CD1c-positive myeloid dendritic cell (primary cell): ENCODE data around the gene ZFPM1.
"Not testable (repeated sequence)": the region's sequence is repeated elsewhere in the genome, so short reads cannot be mapped to it uniquely, and the experiment has no call there.

Experiments
- DNase-seq: peaks from one replicate; pipeline ENCODE4 v3.0.0-alpha.2; 2016; ENCODE audit errors: extremely low spot score

ZFPM1 gene

DNA sequence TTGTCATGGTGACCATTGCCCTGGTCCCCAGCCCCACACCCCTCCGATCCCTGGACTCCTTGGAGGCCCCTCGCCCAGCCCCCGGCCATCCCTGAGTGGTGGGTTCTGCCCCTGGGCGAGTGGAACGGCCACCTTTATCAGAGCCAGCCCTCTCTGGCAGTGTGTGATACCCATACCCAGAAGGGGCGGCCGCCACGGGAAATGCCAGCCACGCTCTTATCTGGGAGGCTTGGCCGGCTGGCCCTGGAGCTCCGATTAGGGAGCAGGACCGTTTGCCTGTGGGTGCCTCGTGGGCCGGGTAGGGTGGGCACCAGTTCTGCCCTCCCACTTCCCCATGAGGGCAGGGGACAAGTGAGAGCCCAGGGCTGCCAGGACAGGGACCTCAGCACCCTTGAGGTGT is 58.8 kb downstream of the ZFPM1 start:
- DNase-seq = no peak

GRCh38 chr16:88512728-88513696 is 59.9 kb downstream of the ZFPM1 start:
- no peak for DNase-seq

- DNase-seq = no peak
Observed at GRCh38 chr16:88514070-88514469, 61.0 kb downstream of the ZFPM1 start.

DNA sequence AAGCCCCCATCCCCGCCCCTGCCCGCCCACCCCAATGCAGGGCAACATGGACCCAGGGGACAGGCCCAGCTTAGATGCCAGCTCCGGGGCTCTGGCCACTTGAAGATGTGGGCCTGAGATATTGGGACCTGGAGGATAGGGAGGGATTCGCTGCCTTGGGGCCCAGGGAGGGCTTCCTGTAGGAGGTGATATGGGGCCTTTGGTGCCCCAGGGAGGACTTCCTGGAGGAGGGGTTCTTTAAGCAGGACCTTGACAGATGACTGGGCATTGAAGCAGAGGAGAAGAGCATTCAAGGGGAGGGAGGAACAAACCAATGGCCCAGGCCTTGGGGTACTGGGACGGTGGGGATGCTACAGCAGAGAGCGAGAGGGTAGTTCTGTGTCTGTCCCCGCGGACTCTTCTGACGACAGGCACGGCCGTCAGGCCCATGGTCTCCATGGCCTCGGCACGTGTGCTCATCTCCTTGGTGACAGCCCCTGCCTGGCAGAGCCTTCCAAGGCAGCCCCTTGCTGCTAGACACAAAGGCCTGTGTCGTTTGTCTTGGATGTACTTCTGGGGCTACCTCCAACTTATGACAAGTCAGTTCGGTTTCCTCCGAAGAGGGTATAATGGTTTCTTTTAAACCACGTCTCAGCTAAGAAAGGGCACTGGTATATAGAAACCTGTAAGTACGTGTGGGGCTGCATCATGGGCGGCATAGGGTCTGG is 61.6 kb downstream of the ZFPM1 start:
- no peak for DNase-seq

- no peak for DNase-seq
Observed at GRCh38 chr16:88515371-88515770, 62.3 kb downstream of the ZFPM1 start.

DNA sequence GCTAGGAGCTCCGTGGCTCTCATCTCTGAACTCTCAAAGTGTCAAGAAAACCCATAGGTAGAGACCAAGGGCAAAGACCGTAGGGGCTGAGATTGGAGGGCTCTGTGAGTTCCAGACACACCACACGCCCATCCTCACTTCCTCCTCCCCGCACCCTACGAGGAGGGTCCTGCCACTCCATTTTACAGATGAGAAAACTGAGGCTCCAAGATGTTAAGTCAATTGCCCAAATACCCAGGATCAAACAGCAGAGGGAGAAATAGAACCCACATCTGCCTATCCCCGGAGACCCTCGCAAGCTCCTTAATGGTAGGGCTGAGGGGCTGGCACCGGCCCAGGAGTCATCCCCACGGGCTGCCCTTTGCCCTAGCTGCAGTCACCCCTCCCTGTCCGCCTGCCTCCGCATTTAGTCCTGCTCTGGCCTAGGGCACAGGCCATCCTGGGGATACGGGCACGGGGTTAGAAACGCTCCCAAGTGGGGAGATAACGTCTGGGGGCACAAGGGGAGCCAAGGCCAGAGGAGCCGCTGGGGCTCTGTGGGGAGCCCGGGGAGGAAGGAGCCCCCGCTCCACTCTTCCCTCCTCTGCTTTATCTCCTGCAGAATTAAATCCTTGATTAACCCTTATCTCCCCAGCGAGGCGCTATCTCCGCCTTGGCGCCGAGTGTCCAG is 63.0 kb downstream of the ZFPM1 start:
- DNase-seq = no peak

GRCh38 chr16:88516601-88517061 is 63.6 kb downstream of the ZFPM1 start:
- no peak for DNase-seq

GRCh38 chr16:88517208-88517774 is 64.2 kb downstream of the ZFPM1 start:
- not testable (repeated sequence) for DNase-seq

- not testable (repeated sequence) for DNase-seq
Observed at GRCh38 chr16:88518411-88519111, 65.5 kb downstream of the ZFPM1 start.

DNA sequence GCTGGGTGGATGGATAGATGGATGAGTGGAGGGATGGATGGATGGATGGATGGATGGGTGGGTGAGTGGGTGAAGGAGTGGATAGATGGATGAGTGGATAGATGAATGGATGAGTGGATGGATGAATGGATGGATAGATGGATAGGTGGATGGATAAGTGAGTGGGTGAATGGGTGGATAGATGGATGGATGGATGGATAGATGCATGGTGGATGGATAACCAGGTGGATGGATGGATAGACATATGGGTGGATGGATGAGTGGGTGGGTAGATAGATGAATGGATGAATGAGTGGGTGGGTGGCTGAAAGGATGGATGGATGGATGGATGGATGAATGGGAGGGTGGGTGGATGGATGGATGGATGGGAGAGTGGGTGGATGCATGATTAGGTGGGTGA is 66.2 kb downstream of the ZFPM1 start:
- DNase-seq = no peak

GRCh38 chr16:88519938-88520653 is 67.0 kb downstream of the ZFPM1 start:
- no peak for DNase-seq

DNA sequence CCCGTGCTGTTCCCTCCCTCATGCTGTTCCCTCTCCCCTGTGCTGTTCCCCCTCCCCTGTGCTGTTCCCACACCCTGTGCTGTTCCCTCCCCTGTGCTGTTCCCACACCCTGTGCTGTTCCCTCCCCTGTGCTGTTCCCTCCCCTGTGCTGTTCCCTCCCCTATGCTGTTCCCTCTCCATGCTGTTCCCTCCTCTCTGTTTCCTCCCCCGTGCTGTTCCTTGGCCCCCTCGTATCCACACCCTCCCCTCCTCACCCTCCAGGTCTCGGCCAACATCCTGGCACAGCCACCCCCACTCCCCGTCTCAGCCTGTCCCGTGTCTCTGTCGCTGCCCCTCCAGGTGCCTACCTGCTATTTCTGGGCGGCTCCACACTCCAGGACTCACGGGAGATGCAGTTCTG is 68.6 kb downstream of the ZFPM1 start:
- DNase-seq = no peak

DNA sequence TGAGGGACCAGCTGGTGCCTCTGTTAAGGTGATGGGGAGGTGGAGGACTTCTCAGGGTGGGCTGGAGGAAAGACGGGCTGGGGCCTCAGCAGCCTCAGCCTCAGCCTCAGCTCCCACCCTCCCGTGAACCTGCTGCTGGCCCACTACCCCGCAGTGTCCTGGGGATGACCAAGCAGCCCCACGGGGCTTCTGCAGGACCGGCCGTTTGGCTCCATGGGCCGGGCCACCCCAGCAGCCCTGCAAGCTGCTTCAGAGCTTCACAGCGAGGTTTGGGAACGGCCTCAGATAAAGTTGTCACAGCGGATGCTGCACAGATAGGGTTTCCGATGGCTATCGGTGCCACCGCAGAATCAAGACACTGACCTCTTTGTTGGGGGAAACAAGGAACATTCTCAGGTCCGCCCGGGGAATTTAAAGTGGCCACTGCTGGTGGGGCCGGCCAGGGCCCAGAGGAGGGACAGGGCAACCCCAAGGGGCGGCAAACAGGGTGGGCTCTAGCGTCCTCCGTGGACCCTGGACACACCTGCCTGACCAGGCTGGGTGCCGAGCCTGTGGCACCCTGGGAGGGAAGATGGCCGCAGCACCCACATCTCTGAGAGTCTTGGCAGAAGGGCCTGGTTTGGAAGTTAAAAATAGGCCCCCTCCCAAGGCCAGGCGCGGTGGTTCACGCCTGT is 69.3 kb downstream of the ZFPM1 start:
- no peak for DNase-seq

- DNase-seq = no peak
Observed at GRCh38 chr16:88523309-88524161, 70.5 kb downstream of the ZFPM1 start.

DNA sequence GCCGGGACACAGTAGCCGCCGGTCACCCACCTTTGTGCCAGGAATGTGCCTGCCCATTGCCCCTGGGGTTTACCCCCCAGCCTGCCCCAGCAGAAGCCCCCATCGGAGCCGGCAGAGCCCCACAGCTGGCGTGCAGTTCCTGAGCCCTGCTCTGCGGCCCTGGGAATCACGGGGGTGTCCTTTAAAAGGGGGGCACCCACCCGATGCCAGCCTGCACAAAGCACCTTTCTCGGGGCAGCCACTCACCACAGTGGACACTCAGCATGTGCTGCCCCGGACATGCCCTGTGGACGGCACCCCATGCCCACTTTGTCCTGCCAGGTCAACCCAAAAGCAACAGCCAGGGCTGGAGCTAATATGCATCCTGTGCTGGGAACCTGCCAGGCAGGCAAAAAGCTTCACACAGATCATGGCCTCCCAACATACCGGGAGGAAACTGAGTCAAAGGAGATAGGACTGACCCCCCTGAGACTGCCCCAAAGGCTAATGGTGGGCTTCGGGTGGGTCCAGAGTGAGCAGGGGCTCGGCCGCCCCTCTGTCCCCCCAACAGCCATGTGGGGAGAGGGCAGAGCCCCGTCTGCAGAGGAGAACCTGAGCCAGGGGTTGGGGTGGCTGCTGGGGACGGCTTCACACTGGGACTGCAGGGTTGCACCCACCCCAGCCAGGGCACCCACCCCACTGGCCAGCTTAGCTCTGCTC is 71.3 kb downstream of the ZFPM1 start:
- no peak for DNase-seq

DNA sequence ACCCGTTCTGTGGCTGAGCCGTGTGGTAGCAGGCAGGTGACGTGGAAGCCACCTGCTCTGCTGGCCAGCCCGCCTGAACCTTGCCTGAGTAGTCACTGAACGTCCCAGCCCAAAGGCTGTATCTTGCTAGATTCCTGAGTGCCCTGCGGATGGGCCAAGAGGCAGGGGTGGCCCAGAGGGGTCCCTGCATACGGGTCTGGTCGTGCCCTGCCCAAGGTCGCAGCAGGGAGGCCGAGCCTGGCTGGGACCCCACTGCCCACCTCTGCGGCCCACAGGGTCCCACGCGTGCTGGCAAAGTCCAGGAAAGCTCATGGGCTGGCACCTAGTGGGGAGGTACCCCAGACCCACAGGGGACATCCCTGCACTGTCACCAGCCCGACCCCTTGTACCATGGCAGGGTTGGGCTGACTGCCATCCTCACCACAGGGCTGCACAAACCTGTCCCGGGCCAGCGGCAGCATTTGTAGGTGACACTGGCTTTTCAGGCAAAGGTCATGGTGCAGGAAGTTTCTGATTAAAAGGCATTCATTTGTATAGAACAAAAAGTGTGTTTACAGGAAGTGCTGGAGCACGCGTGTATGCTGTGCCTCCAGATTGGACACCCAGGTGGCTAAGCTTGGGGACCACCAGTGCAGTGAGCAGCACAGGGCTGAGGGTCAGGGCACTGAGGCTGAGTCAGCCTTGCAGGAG is 72.0 kb downstream of the ZFPM1 start:
- no peak for DNase-seq

DNA sequence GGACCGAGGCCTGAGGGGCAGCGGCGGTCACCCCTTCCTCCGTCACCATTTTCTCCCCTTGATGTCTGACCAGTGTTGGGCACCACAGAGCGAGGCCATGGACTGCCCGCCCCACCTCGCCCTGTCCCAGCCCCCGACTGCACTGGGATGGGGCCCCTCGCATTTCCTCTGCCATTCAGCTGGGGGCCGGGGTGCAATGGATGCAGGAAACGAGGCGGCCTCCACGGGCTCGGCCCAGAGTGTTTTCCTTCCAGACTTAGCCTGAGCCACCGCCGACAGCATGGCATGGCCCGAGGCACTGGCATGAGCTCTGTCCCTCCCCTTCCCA is 72.5 kb downstream of the ZFPM1 start:
- no peak for DNase-seq
